Measurements from ENCODE around the gene BEST4.
"Not testable (repeated sequence)": the region's sequence is repeated elsewhere in the genome, so short reads cannot be mapped to it uniquely, and the experiment has no call there.

The BEST4 gene

DNA sequence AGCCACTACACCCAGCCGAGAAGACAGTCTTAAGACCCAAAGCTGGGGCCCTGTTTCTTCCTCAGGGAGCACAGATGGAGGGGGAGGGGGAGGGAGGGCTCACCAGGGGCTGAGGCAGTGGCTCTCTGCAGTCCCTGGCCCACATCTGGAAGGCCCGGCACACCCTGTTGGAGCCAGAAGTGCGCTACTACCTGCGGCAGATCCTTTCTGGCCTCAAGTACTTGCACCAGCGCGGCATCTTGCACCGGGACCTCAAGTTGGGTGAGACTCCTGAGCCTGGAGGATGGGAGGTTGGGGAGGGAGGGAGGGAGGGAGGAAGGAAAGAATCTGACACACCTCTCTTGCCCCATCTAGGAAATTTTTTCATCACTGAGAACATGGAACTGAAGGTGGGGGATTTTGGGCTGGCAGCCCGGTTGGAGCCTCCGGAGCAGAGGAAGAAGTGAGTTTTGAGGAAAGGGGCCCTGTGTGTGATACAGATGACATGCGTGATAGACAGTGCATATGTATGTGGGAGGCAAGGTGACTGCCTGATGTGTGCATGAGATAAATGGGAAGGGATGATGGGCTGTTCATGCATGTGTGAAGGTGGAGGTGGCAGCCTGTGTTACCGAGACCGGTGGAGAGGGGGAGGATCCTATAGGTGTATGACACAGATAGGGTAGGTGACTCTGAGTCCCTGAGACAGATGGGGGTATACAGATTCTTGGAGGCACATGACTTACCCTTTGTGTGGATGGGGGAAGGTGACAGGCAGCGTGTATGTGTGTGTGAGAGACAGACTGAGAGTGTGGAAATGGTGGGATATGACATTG, 13.7 kb upstream of the BEST4 start:
- no peak for DNase-seq

DNA sequence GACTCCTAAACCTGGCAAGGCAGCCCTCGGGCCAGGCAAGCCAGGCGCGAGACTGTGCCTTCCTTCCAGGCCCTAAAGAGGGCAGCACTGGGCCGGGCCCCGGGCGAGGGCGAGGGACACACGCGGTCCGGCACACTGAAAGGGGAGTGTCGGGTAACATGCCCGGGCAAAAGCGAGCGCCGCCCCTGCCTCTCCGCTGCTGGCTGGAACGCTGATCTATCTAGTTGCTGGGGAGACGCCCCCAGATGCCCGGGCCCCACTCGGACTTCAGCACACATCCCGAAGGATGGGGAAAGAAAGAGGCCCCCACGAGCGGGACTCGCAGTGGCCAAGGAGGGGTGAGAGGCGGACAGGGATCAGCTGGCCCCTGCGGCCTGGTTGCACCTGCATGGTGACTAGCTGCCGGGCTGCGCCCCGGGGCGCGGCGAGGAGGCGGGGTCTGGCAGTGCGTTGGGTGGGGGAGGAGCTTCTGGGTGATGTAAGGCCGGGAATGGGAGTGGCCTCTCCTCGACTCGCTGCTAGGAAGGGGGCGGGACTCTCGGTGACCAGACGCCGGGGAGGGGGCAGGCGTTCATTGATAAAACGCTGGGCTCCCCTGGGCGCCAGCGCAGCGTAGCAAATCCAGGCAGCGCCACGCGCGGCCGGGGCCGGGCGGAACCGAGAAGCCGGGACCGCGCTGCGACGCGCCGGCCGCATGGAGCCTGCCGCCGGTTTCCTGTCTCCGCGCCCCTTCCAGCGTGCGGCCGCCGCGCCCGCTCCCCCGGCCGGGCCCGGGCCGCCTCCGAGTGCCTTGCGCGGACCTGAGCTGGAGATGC, 12.0 kb upstream of the BEST4 start, which contains the start of gene PLK3:
Gene PLK3 (plus strand): TSS at position 608 of the 815 bp plus-strand sequence. CDS start 87 bp downstream, at position 695.
- peak; percentile 97 for DNase-seq

DNA sequence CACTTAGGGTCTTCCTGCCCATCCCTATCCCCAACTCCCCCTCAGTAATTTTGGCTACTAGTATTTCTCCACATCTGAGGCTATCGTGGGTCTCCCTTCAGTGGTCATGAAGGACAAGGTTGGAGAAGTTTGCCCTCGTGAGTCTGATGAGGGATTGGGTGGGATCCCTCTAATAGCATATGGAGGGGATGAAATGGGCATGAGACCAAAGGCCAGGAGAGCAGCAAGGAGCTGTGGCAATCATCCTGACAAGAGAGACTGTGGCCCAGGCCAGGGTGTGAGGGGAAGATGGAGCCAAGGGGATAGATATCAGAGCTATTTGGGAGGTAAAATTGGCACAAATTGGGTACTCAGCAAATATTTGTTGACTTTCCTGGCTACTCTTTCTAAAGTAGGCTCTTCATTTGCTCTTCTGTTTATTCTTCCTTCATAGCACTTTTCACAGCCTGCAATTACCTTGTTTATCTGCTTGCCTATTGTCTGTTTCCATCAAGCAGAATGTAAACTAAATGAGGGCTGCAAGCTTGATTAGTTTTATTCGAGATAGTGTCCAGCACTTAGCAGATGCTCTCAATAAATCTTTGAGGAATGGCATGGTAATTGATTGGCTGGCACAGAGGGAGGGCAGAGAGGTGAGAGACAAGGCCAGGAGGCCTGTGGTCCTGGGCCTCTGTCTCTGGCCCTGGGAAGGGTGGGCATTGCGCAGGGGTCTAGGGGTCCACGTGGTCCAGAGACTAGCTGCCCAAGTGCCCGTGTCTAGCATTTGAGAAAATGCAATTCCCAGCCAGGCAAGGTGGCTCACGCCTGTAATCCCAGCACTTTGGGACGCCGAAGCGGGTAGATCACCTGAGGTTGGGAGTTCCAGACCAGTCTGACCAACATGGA, 10.8 kb upstream of the BEST4 start:
- DNase-seq: no peak

DNA sequence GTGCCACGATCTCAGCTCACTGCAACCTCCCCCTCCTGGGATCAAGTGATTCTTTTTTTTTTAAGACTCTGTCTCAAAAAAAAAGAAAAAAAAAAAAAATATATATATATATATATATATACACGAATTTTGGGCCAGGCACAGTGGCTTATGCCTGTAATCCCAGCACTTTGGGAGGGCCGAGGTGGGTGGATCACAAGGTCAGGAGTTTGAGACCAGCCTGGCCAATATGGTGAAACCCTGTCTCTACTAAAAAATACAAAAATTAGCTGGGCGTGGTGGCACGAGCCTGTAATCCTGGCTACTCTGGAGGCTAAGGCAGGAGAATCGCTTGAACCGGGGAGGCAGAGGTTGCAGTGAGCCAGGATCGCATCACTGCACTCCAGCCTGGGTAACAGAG, 9.9 kb upstream of the BEST4 start:
- DNase-seq: not testable (repeated sequence)

DNA sequence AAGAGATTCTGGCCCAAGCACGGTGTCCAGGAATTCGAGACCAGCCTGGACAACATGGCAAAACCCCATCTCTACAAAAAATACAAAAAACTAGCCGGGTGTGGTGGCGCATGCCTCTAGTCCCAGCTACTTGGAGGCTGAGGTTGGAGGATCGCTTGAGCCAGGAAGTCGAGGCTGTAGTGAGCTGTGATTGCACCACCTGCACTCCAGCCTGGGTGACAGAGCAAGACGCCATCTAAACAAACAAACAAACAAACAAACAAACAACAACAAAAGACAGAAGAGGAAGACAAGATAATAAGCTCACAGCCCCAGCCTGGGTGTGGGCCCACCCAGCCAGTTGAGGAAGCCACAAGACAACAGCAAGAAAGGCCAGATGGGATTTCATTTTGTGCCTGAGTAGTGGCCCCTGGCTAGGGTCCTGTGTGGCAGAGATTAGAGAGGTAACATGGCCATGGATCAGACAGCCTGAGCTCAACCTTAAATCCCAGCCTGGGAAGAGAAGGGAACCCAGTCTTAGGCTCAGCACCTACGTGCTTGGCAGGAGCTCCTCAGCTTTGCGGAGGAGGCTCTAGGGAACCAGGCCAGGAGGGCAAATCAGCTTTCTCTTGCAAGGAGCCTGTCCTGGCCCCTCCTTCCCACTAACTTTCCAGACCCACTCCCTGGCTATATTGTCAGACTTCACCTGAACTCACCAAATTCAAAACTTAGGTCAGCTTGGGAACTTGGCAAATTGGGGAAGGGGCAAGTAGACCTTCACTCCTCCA, 4.9 kb upstream of the BEST4 start:
- DNase-seq: no peak

DNA sequence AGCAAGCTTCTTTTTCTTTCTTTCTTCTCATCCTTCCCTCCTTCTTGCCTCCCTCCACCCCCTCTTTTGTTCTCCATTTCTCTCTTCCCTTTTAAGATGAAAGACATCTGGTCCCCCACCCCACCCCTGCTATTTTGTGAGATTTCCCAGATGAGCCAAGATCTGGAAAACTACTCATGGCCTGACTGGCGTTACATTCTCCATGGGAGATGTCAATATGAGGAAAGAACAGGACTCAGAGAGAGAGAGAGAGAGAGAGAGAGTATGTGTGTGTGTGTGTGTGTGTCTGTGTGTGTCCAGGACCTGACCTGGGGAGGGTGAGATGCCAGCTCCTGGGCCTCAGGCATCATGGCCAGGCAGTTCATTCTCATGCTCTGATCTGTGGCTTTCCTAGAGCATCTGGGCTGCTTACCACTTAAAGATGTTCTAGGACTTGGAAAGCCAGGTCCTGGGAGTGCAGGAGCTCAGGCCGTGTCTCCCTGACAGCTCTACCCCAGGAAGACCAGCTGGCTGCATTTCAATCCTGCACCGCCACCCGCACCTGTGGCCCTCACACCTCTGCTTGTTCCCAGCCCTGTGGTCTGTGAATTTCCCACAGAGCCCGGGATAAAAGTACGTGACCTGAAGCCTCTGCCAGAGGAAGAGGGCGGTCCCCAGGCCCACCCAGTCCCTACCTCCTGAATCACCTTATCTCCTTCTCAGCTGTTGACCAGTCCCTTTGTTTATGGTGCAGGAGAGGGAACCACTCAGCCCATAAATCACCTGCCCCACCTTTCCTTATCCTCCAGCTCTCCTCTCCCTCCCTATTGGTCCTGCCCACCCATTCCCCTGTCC, 3.2 kb upstream of the BEST4 start:
- no peak for DNase-seq

DNA sequence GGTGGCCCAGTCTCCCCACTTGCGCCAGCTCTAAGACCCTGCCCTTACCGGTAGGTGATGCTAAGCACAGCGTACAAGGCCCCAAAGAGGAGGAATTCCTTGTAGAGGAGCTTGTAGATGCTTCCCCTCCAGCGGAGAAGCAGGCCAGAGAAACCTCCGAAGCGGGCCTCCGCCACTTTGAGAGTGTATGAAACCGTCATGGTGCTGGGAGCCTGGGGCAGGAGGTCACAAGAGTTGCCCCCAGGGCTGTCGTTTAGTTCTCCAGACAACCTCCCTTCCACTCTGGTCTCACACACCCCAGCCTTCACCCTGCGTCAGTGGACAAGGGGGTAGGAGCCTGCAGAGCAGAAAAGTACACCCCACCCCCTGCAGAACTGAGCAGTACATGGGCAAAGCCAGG, 464 bp downstream of the BEST4 start:
- DNase-seq: no peak

DNA sequence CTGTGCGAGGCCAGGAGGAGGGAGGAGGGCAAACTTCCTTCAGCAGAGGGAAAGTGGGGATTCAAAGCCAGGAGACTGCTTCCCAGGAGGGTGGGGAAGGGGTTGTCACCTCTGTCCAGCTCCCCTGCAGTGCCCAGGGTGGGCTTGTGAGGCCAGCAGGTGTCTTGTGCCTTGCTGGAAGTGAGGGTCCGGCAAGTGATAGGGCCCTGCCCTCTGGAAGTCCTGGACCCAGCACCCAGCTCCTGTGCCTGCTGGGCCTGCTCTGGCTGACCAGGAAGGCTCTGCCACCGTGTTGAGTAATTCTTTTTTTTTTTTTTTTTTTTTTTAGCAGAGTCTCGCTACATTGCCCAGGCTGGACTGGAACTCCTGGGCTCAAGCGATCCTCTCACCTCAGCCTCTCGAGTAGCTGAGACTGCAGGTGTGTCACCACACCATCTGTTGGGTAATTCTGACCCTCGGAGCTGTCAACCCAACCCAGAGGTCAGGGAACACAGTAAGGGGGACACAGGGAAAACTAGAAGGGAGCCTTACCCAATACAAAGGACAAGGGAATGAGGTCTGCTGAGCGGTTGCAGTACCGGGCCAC, 1.0 kb downstream of the BEST4 start:
- no peak for DNase-seq

DNA sequence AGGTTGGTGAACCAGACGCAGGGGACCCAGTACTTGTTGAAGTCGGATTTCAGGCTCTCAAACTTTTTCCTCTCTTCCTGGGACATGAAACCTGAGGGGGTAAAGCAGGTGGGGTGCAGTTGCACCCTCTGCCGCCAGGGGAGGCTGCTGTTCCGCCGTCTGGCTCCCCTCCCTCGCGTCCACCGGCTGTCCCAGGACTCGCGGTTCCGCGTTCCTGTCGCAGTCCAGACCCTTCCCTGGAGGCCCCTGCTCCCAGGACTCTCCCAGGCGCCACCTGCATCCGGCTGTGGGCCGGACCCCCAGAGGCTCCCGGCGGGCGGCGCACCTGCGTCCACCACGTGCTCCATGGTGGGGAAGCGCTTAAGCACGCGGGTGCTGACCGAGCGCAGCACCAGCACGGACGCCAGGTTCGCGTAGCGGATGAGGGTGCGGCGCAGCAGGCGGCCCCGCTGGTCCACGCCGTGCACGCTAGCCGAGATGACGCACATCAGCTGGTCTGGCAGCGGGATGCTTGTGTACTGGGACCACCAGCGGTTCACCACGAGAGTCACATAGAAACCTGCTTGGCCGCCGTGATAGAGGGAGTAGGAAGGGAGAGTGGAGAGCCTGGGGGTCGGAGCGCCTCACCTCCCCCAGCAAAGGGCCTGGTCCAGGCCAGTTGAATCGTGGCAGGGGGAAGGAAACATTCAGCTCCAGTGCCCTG, 1.7 kb downstream of the BEST4 start:
- DNase-seq: no peak

DNA sequence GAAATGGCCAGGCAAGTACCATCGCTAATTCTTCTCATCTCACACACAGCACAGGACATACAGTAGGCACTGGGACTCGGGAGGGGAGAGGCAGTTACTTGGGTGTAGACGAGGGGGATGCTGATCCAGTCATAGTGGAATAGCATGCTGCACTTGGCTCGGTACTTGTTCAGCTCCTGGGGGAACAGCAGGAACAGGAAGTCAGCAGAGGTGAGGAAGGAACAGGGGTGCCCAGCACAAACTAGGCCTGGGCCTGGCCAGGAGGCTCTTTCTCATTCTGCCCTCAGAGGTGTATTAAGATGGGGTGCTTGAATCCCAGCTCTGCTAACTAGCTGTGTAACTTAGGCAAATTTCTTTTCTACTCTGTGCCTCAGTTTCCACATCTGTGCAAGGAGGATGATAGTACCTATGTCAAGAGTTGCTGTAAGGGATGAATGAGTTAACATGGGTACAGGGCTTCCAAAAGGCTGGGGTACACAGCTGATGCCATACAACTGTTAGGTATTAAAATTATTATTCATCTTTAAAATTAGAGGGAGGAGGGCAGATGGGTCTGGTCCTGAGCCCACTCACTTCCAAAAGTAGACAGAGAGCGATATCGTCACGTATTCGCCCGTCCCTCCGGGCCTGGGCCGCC, 2.4 kb downstream of the BEST4 start:
- no peak for DNase-seq

DNA sequence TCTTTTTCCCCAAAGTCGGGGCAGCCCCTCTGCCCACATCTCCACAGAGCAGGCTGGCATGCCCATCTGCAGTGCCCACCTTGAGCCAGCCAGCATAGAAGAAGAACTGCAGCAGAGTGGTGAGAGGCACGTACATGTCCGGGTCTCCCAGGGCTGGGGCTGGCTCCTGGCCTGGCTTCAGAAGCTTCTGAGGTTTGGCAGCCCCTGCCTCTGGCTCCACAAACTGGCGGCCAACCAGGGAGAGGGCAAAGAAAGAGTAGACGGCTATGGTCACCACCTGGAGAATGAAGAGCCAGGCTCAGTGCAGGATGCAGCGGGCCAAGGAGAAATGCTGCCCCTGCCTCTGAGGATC, 3.0 kb downstream of the BEST4 start:
- DNase-seq: no peak

DNA sequence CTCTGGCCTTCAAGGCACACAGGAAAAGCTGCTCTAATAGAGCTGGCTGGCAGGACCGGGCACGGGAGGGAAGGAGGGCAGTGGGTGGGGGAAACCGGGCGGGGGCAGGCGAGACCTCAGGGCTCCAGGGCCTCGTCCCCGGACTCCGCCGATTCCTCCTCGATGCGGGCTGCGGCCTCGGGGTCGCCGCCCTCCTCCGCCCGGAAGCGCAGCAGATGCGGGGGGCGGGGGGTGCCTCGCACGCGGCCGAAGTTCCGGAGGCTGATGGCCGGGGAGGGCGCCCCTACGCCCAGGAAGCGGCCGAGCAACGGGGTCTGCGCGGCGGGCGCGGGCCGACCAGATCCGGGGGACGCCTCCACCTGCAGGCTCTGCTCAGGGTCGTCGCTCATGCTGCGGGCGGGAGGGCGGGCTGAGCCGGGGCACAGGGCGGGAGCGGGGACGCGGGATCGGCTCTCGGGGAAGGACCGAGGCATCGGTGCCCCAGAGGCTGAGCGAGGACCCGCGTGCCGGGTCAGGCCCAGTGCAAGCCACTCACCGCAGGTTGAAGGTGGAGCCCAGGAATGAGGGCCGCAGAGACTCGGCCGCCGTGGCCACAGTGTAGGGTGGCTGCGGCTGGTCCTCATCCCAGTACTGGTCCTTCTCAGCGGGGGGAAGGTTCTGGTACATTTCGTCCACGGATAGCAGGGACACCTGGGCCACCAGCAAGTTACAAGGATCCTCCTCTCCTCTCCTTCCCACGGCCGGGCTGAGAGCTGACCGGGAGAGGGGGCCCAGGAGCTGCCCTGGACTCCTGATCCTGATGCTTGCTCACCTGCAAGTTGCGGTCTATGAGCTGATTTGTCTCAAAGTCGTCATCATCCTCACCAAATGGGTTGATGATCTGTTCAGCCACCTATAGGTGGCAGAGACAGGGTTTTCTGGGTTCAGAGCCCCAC, 3.6 kb downstream of the BEST4 start:
- no peak for DNase-seq

DNA sequence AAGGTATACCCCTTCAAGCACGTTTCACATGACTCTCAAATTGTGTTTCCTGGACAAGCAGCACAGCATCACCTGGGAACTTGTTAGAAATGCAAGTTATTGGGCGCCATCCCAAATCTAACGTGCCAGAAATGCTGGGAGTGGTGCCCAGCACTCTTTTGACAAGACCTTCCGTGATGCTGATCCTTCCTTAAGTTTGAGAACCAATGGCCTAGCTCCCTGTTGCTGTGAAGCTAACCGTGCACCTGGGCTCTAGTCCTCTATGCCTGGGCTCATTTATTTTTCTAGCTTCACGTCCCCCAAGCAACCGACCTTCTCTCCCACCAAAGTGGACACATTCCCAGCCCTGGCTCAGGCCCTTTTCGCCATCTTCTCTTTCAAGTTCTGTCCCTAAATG, 4.3 kb downstream of the BEST4 start:
- no peak for DNase-seq

DNA sequence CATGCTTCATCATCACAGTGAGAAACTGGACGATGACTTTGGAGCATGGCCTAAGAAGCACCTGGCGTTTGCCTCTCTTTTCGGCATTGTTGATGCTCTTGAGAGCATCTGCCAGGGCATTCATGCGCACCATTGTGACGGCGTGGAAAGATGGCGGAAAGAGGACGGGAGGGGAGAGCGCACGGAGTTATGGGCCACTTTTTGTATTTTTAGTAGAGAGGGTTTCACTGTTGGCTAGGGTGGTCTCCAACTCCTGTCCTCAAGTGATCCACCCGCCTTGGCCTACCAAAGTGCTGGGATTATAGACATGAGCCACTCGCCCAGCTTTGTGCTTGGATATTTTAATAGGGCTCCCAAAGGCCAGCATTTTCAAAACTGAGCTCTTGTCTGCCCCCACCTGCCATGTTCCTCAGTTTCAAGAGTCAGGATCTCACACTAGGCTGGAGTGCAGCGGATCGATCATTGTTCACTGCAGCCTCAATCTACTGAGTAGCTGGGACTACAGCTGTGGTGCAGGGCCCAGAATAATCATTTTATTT, 7.3 kb downstream of the BEST4 start:
- DNase-seq: no peak

DNA sequence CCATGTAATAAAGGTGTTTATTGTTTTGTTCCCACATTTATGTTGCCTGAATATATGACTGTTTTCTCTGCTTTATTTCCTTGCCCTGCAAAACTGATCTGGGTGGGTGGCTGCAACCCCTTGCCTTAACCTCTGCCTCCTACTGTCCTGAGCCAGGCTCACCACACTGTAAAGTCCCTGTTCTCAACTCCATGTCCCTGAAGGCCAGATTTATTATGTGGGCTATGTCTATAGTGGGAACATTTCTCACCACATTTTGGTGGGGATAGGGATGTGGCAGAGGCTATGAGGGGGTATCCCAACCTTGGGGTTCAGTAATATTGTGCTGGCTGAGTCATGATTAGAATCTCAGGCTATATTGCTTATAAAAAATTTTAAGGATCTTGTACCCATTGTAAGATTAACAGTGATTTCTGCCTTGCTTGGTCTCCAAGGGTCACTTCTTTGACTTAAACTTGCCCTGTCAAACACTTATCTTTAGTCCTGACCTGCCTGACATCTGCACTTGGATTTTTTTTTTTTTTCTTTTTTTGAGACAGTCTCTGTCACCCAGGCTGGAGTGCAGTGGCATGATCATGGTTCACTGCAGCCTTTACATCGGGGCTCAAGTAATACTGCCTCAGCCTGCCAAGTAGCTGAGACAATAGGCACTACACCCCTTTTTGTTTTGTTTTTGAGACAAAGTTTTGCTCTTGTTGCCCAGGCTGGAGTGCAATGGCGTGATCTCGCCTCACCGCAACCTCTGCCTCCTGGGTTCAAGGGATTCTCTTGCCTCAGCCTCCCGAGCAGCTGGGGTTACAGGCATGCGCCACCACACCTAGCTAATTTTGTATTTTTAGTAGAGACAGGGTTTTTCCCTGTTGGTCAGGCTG, 9.0 kb downstream of the BEST4 start:
- no peak for DNase-seq

DNA sequence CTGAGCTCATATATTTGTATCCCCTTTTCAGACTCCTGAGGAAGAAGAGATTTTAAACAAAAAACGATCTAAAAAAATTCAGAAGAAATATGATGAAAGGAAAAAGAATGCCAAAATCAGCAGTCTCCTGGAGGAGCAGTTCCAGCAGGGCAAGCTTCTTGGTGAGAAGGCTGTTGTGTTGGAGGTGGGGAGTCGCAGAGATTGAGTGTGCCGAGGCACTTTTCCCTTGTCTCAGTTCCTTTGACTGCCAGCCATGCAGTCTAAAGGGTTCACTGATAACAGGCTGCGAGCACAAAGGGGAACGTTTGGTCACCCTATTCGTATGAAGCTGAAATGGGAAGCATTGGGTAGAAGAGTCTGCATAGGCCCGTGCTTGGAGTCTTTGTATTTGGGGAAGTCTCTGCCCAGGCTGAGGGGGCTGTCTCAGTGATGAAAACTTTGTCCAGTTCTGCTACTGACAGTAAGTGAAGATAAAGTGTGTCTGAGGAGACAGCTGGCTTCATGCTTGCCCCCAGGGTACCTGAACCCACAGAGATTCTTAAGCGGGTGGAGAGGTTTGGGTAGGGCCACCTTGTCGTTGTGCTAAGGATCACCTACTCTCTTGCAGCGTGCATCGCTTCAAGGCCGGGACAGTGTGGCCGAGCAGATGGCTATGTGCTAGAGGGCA, 9.9 kb downstream of the BEST4 start:
- DNase-seq: no peak

DNA sequence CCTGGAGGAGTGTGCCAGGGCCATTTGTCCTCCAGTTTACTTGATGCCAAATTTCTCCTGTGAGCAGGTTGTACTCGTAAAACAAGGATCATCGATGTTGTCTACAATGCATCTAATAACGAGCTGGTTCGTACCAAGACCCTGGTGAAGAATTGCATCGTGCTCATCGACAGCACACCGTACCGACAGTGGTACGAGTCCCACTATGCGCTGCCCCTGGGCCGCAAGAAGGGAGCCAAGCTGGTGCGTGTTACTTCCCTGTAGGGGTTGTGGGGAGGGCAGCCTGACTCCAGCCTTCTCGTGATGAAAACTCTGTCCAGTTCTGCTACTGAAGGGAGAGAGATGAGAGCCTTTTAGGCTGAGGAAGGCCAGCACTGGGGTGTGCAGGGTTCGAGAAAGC, 10.4 kb downstream of the BEST4 start:
- no peak for DNase-seq

All from NCI-H2107 (cell line).